Inferior parietal cortex (tissue), 1 donor: ENCODE results near the gene ARID1B.

ENCODE experiments used
- DNase-seq: peaks from one replicate; pipeline ENCODE4 v3.0.0-alpha.2; 2016; ENCODE audit errors: extremely low spot score

The ARID1B gene

DNA sequence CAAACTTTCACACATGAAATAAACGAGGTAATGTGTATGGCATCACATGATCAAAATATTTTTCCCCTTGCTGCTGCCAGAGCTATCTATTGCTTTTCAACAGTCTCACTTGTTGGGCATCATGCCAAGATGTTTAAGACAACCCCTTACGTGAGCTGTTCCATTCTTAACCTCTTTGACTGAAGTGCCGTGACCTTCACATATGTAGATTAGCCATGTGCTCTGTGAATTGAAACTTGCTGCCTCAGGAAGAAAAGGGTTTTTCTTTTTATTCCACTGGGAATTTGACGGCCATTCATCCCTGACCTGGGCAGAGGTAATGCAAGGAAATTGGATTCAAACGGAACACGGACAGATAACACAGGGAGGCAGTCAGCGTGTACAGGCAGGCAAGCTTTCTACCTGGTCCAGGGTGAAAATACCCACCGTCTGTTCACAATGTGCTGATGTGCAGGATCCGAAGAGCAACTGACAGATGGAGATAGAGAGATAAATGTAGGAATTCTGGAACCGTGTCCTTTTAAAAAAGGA lies 14.2 kb downstream of the ARID1B start:
- no peak for DNase-seq

DNA sequence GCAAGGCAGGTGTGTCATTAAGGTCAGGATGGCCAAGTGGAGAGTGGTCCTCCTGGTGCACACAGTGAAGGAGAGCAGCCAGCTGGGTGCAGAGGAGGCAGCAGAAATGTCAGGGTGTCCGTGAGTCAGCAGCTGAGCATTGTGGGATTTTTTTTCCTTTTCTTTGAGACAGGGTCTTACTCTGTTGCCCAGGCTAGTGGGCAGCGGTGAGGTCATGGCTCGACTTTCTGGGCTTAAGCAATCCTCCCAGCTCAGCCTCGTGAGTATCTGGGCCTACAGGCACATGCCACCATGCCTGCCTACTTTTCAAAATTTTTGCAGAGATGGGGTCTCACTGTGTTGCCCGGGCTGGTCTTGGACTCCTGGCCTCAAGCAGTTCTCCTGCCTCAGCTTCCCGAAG lies 16.0 kb downstream of the ARID1B start:
- DNase-seq: no peak

DNA sequence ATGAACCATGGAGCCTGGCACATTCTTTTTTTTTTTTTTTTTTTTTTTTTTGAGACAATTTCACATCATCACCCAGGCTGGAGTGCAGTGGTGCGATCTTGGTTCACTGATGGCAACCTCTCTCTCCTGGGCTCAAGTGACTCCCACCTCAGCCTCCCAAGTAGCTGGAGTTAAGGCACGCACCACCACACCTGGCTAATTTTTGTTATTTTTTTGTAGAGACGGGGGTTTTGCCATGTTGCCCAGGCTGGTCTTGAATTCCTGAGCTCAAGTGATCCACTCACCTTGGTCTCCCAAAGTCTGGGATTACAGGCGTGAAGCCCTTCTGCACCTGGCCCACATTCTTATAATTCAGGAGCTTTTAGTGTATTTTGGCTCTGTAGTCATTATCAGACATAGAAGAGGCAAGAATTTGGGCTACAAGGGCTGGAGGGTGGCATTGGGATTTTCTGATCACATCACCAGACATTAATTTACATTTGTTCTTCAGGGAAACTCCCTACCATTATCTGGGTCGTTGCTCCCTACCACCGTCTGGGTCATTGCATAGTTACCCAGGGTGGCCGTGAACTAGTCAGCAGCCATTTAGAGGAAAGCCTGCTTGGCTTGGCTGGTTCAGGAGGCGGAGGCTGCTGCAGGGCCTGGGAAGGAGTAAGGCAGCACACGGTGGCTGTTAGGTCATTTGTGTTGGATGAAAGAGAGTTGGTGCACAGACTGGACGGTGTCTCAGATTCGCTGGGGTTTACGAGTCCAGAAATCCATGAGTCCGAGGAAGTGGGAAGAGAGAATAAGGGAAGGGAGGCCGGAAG lies 17.6 kb downstream of the ARID1B start:
- no peak for DNase-seq

DNA sequence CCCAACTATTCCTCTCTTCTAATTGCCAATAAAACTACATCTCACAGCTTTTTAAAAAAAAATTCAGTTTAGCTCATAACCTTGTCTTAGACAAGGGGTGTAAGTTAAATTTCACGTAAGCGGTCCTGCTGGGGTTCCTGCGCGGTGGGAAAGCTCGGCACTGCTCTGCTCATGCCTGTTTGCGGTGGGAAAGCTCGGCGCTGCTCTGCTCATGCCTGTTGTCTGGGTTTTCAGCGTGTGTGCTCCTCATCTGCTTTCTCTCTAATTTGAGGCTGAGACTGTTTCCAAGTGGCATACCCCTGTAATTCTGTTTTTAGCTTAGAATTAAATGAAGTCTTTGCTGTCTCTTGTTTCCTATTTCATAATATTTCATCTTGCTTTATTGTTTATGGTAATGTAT lies 18.6 kb downstream of the ARID1B start:
- no peak for DNase-seq

DNA sequence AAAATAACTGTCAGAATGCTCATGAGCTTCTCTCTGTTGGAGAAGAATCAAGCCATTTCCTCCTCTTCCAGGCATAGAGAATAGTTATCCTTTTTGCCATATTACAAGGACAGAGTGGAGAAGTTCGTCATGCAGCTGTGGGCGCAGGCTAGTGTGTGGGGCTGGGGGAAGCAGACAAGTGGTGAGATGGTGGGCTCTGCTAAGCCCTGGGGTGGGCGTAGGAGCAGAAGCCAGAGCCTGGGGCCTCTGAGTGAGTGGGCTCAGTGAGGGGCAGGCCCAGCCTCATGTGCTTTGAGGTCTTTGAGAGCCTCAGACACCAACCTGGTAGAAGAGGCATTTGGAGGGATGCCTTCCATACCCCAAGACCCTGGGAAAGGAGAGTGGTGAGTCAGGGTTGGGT lies 19.4 kb downstream of the ARID1B start:
- DNase-seq: no peak

DNA sequence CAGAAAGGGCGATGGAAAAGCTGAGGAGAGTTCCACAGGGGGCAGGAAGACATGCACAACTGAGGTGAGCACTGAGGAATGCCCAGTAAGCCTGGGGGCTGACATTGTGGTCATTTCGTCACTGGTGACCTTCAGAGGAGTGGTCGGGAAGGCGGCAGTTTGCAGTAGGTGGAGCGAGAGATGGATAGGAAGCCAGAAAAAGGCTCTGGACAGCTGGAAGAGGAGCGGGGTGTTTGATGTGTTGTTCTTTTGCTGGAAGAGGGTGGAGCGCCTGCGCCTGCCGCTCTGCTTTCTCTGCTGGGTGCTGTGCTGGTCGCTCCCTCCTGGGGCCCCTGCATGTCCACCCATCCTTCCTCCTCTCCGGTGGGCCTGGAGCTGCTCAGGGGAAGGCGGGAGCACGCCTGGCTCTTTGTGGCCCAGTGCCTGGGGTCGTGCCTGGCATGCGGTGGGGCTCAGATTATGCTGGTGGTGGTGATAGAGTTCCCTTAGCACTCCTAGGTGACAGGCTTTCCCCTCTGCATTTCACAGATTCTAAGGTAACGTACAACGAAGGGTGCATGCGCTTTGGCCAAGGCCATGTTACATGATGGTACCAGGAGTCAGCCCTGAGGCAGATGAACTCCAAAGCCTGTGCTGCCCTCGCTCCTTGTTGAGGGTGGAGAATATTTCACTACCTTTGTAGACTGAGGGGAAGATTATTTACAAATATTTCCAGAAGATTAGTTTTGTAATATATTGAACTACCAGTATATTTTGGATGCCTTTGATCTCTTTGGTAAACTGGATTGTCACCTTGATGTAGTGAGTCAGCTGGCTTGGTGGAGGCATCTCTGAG lies 20.9 kb downstream of the ARID1B start:
- no peak for DNase-seq

DNA sequence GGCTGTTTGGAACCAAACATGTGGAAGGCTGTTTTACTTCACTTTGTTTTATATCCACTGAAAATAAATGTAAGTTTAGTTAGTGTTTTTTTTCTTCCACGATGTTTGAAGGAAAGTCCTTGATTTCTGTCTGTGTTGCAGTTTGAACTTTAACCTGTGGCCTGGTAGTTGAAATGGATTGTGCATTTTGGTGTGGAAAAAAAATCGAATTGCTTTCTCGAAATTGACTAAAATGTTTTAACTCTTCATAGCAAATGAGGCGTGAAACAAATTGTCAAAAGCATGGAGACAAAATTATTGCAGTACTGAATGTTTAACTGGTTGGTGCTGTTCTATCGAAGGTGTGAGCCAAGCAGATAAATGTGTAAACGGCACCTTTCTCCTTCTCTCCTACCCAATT lies 24.5 kb downstream of the ARID1B start:
- DNase-seq: no peak

DNA sequence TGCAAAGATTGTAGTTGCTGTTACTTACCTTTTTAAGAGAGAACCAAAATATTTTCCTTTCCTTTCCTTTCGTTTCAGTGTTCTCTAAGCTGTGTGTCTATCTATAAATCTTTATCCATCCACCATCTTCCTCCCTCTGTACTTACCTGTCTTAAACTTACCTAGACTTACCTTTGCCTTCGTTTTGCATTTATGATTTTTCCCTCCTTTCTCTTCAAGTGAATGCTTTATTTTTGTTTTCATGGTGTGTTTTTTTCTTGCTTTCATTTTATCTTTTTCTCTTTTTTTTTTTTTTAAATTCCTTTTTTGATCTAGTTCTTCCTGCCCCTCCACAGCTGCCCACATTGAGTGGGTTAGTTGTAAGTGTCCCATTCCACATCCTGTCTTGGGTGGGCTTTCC lies 26.2 kb downstream of the ARID1B start:
- DNase-seq: no peak

DNA sequence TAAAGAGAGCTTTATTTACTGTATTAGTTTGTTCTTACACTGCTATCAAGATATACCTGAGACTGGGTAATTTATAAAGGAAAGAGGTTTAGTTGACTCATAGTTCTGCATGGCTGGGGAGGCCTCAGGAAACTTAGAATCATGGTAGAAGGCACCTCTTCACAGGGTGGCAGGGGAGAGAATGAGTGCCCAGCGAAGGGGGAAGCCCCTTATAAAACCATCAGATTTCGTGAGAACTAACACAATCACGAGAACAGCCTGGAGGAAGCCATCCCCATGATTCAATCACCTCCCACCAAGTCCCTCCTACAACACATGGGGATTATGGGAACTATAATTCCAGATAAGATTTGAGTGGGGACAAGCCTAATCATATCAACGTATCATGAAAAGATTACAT lies 27.2 kb downstream of the ARID1B start:
- DNase-seq: no peak

DNA sequence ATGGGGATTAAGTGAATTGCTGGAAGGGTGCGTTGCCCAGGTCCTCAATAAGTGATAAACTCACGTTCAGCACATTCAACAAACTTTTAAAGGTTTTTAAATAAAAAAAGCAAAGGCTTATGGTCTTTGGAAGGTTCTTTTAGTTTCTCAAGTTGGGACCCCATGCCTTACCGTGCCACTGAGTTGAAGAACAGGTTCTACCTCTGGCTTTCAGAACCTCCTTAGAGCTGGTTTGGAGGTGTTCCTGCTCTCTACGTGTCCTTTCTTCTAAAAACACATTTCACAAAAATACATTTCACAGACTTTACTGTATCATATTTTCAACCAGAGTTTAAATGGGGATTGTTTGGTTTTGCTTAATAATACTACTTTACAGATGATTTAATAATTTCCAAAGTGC lies 29.0 kb downstream of the ARID1B start:
- no peak for DNase-seq

DNA sequence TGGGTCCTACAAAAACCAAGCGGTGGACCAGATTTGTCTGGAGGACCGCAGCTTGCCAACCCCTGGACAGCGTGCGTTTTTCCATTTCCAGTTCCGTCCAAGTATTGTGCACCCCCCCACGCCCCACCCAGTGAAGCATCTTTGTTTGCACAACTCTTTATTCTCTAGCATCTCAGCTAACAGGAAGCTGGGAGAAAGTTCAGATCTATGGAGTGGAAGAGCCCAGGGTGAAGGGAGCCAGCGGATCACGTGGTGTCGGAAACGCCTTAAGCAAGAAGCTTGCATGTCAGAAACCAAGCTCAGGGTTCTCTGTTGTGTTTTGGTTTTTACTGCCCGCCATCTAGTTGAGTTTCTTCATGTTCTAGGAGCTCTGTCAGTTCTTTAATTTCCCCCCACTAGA lies 29.9 kb downstream of the ARID1B start:
- no peak for DNase-seq

DNA sequence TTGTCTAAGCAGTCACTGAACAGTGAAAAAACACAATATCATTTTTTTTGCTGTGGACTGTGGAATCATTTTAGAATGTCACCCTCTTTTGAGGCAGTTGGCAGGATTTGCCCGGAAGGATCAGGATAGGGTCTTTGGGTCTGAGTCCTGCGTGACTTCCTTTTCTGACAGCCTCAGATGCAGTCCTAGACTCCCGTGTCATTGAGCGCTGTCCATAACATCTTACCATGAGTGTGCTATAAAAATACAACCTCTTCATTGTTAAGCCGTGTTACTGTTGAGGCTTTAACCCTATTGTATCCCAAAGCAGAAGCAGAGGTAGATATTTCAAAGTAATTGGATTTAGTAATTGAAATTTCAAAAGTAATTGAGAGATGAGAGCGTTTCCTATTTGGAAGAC lies 30.6 kb downstream of the ARID1B start:
- DNase-seq: no peak

DNA sequence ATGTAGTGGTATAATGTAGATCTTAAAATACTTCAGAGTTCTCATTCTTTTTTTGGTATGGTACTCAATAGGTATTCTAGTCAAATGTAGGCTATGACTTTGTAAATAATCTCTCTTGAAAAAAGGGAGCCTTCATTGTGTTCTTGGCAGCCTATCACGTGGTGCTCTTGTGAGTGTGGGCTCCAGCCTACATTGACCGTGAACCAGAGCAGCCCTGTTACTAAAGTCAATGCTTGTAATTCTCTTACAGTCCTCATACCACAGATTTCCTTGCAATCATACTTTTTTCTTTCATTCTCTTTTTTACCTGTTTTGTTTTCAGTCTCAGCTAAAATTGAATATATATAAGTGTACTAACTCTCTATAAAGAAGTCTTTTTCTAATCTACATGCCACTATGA lies 31.1 kb downstream of the ARID1B start:
- DNase-seq: peak; percentile 76

DNA sequence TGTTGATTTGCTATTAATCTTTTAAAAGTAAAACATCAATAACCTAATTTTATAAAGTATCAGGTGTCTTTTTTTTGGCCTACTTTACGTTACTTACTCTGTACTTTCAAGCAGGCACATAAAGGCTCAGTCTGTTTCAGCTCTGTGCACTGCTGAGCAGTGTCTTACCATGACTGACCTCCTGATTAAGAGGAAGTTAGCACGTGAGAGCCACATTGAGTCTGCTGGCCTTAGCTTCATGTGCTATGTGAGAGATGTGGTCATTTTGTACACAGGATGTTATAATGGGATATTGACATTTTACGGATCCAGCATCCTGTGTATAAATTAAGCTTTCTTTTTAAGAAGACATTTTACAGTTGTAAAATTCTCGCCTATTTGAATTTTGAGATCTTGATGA lies 31.9 kb downstream of the ARID1B start:
- no peak for DNase-seq

DNA sequence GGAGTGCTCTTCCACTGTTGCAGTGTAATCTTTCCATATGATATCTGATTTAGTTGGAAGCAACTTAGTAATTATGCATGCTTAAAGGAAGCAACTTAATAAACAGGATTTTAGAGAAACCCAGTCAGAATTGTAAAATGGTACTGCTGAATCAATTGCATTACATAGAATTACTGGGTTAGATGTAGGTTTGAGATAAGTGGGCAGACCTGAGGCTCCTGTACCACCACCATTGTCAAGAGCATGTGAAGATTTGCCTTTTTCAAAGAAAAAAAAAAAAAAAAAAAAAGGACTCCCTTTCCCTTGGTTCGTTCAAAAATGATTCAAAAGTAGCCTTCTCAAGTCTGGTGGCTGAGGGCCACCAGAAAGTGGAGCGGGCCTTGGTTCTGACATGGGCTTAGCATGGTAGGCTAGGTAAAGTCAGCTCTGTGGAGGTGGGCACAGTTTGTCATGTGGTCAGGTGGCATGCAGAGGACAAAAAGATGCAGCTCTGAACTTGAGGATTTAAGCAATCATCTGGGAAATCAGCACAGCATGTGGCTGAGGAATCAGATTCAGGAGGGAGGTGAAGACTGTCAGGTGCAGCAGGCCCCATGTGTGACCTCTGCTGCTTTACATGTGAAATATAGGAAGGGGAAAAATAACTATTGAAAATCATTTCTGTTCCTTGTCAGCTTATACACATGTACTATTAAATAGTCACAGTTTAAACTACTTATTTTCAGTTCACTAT lies 32.4 kb downstream of the ARID1B start:
- no peak for DNase-seq

DNA sequence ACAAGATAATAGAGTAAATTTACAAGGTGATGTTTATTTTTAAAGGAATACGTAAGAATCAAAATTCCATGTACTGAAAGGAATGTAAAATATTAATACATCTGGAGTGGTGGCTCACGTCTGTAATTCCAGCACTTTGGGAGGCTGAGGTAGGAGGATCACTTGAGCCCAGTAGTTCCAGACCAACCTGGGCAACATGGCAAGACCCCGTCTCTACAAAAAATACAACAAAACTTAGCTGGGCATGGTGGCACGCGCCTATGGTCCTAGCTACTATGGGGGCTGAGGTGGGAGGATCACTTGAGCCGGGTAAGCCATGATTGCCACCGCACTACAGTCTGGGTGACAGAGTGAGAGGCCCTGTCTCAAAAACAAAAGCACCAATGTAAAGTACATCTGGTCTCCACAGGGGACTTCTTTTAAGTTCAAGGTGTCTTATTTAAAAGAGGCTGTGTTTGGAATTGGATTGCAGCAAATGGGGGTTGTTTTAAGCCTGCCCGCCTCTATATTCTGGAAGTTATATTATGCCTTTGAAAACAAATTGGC lies 36.9 kb downstream of the ARID1B start:
- DNase-seq: no peak

DNA sequence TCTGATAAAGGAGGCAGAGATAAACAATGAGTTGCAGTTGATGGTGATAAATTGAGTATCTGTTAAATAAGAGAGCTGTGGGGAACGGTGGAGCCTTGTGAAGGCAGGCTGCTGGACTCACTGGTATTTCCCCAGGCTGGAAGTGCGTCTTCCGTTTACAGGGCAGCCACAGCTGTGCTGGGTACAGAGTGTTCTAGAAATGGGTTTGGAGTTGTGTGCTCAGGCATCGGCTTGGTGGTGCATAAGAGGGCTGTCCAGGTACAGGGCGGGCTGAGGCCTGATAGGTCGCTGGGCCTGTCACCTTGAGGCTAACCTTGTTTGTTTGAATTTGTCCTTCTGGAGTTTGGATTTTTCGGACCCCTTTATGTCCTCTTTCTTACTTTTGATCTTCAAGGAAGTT lies 39.3 kb downstream of the ARID1B start:
- no peak for DNase-seq

DNA sequence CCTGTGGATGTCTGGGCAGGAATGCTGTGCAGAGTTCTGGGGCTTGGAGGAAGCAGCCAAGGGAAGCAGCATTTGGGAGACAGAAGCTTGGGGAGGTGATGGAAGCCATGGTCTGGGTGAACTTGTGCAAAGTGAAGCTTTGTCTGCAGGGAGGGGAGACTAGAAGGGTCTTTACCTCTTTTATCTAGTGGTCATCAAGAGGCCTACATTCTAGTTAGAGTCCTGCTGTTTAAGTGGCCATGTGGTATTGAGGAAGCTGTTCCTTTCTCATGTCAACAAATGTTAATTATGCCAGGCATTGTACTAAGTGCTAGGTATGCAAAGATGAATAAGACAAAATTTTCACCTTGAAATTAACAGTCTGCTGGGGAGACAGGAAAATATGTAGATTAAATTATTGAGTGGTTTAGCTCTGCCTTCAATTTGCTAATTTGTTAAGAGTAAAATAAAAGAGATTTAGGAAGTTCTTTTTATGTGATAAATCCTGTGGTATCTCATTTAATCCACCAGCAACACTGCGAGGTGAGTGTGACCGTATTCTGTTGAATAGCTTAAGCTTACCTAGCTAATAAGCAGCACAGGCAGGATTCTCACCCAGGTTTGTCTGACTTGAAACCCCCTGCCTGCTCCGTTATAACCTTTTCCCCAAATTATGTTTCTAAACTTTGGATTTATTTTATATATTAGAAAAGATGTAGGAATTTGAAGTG lies 43.1 kb downstream of the ARID1B start:
- DNase-seq: no peak

DNA sequence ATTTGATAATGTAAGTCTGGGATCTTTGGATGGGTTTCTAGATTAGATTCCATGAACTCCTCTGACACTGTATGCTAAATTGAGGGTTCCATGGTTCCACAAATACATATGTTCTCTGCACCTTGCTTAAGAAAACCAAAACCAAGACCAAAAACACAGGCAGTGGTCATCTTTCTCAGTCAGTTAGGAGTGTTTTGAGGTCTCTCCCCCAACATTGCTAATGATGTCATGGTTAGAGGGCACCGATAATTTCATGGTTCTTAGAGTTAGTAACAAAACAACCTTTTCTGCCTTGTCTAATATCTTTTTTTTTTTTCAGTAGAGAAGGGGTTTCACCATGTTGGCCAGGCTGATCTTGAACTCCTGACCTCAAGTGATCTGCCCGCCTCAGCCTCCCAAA lies 44.5 kb downstream of the ARID1B start:
- no peak for DNase-seq

DNA sequence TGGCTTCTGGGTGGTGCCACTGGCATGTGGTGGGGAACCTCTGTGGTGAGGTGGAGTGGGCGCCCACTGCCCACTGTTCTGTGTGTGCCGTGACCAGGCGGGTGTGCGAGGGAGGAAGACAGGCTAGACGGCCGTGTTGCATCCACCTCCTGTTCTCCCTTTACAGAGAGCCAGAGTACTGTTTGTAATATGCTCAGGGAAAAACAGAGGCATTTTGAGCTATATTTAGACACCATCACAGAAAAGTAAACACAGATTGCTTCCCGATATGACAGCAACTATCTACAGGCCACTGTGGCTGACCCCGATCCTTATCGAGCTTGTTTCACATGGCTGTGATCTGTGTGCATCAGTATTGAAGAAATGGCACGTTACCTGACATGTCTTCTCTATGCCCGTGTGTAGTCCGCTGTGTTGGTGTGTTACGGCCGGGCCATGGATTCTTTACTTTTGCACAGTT lies 45.6 kb downstream of the ARID1B start:
- no peak for DNase-seq

DNA sequence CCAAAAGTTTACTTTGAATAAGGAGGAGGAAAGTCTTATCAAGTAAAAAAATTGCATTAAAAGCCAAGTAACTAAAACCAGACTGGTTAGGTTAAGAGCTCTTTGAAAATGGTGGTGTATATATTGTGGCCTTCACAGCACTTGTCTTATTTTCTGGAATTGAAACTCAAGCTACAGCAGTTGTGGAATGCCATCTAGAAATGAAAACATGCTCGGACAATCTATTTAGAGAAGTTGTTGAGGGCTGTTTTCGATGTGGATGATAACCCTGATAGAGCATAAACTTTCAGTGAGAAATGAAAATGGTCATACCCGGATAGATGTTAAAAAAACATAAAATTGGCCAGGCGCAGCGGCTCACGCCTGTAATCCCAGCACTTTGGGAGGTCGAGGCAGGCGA lies 47.0 kb downstream of the ARID1B start:
- no peak for DNase-seq
